ENCODE measurements around the gene SENP1. TPM values are rescaled to one million over a fixed set of nuclear protein-coding genes. Genes with fewer than 3 reads are reported as not detected.

Gene SENP1
- total RNA-seq, 4 donors from 2014 or later = 14.6 to 20.3 (median 18.0) TPM

GRCh38 chr12:48051681-48052080 lies 54.2 kb downstream of the SENP1 start:
- TF ChIP-seq CTCF (IDR thresholded peaks at IDR 0.05; ENCODE audit: low read depth) = no peak

GRCh38 chr12:48050174-48050573 lies 55.7 kb downstream of the SENP1 start:
- no peak for TF ChIP-seq CTCF (IDR thresholded peaks at IDR 0.05; ENCODE audit: low read depth)

- TF ChIP-seq CTCF (IDR thresholded peaks at IDR 0.05; ENCODE audit: low read depth) = no peak
Observed at GRCh38 chr12:48045965-48046518, 59.8 kb downstream of the SENP1 start.

GRCh38 chr12:48045061-48045846 lies 60.6 kb downstream of the SENP1 start:
- no peak for TF ChIP-seq CTCF (IDR thresholded peaks at IDR 0.05; ENCODE audit: low read depth)

- TF ChIP-seq CTCF (IDR thresholded peaks at IDR 0.05; ENCODE audit: low read depth) = no peak
Observed at GRCh38 chr12:48044396-48044795, 61.5 kb downstream of the SENP1 start.

- no peak for TF ChIP-seq CTCF (IDR thresholded peaks at IDR 0.05; ENCODE audit: low read depth)
Observed at GRCh38 chr12:48043771-48044170, 62.1 kb downstream of the SENP1 start.

- no peak for TF ChIP-seq CTCF (IDR thresholded peaks at IDR 0.05; ENCODE audit: low read depth)
Observed at GRCh38 chr12:48041591-48042423, 64.1 kb downstream of the SENP1 start.
